Measurements from ENCODE around the gene TFE3.

Gene TFE3

GRCh38 chrX:49073601-49074575, 30.7 kb upstream of the TFE3 start, which contains the start of gene PRAF2:
Gene PRAF2, minus strand, starts transcription at chrX:49074002. Its CDS starts 15 bp downstream, at chrX:49073987.
- DNase-seq (ENCODE audit: low spot score) = peak; percentile 91
- no peak for TF ChIP-seq CTCF (IDR thresholded peaks at IDR 0.05; ENCODE audit: extremely low read depth, missing control alignments)

- DNase-seq (ENCODE audit: low spot score) = peak; percentile 25
- no peak for TF ChIP-seq CTCF (IDR thresholded peaks at IDR 0.05; ENCODE audit: extremely low read depth, missing control alignments)
Observed at GRCh38 chrX:49072712-49073095, 29.5 kb upstream of the TFE3 start.

GRCh38 chrX:49071877-49072711, 28.9 kb upstream of the TFE3 start:
- peak; percentile 4 for DNase-seq (ENCODE audit: low spot score)

GRCh38 chrX:49070988-49071387, 27.8 kb upstream of the TFE3 start:
- peak; percentile 10 for DNase-seq (ENCODE audit: low spot score)
- TF ChIP-seq CTCF (IDR thresholded peaks at IDR 0.05; ENCODE audit: extremely low read depth, missing control alignments) = no peak

More at GRCh38 chrX:49071877-49072711, 28.9 kb upstream of the TFE3 start:
- no peak for TF ChIP-seq CTCF (IDR thresholded peaks at IDR 0.05; ENCODE audit: extremely low read depth, missing control alignments)

GRCh38 chrX:49069038-49069437, 25.9 kb upstream of the TFE3 start:
- DNase-seq (ENCODE audit: low spot score) = no peak
- no peak for TF ChIP-seq CTCF (IDR thresholded peaks at IDR 0.05; ENCODE audit: extremely low read depth, missing control alignments)

- no peak for TF ChIP-seq CTCF (IDR thresholded peaks at IDR 0.05; ENCODE audit: extremely low read depth, missing control alignments)
- peak; percentile 4 for DNase-seq (ENCODE audit: low spot score)
Observed at GRCh38 chrX:49067285-49068120, 24.3 kb upstream of the TFE3 start.
